IPS DF 6.9 (cell line): ENCODE measurements around the gene QKI.
A peak's percentile ranks its signal among the peaks of the same experiment; 100 is the strongest.

Experiments
- DNase-seq: peaks from one replicate; pipeline ENCODE4 v3.0.0-alpha.2; 2013; ENCODE audit warnings: low read depth, low spot score
- H3K27ac ChIP-seq: one replicate; pipeline ENCODE4 v1.5.1; 2013; ENCODE audit warnings: low read length, control low read depth
- H3K27me3 ChIP-seq: 2 replicates; pipeline ENCODE4 v1.6.1; 2013; ENCODE audit warnings: mild to moderate bottlenecking, low read length; ENCODE audit not compliant: control insufficient read depth, insufficient read depth
- H3K36me3 ChIP-seq: 2 replicates; pipeline ENCODE4 v1.6.1; 2013; ENCODE audit warnings: low read length; ENCODE audit not compliant: control insufficient read depth, insufficient read depth
- H3K4me1 ChIP-seq: 2 replicates; pipeline ENCODE4 v1.6.1; 2013; ENCODE audit warnings: low read length; ENCODE audit not compliant: control insufficient read depth, insufficient read depth
- H3K4me3 ChIP-seq: 2 replicates; pipeline ENCODE4 v1.5.1; 2013; ENCODE audit warnings: mild to moderate bottlenecking, low read length
- H3K9me3 ChIP-seq: 2 replicates; pipeline ENCODE4 v1.6.1; 2013; ENCODE audit warnings: low read length, inconsistent platforms; ENCODE audit not compliant: control insufficient read depth, insufficient read depth
- WGBS: extraction: QIAGEN DNeasy Blood & Tissue Kit; methylation state at CpG from one replicate; pipeline ENCODE4 v1.1.7; 2013; ENCODE audit warnings: mixed read lengths, missing lambda C conversion rate; ENCODE audit not compliant: insufficient read length, insufficient coverage; 5-methylcytosine and 5-hydroxymethylcytosine counted together

QKI gene

GRCh38 chr6:163401039-163401885, 13.3 kb upstream of the QKI start:
- H3K4me1 ChIP-seq = no peaks in the 10 kb centered on the region; the same call in 1 of the 2 replicates
- WGBS = no CpG with 5 or more reads among the region's 14 CpGs
- DNase-seq = no peak

GRCh38 chr6:163402616-163403015, 11.9 kb upstream of the QKI start:
- Histone ChIP-seq H3K9me3 (no peaks in the 10 kb centered on the region), H3K36me3 (no peaks in the 10 kb centered on the region), H3K27me3 (no peaks in the 10 kb centered on the region), H3K27ac (no peak overlapping the region), H3K4me3 (no peak overlapping the region), H3K4me1 (no peaks in the 10 kb centered on the region)
- DNase-seq = no peak
- no CpG with 5 or more reads among the region's 7 CpGs for WGBS

More at GRCh38 chr6:163401039-163401885, 13.3 kb upstream of the QKI start:
- H3K27me3 ChIP-seq = no peaks in the 10 kb centered on the region
- no peak overlapping the region; the same call in 1 of the 2 replicates for H3K4me3 ChIP-seq
- no peaks in the 10 kb centered on the region for H3K9me3 ChIP-seq
- no peak overlapping the region for H3K27ac ChIP-seq
- no peaks in the 10 kb centered on the region for H3K36me3 ChIP-seq

- Histone ChIP-seq H3K36me3 (no peaks in the 10 kb centered on the region), H3K4me1 (no peaks in the 10 kb centered on the region), H3K27ac (no peak overlapping the region), H3K4me3 (no peak overlapping the region), H3K9me3 (no peaks in the 10 kb centered on the region), H3K27me3 (no peaks in the 10 kb centered on the region)
- WGBS = no CpG with 5 or more reads among the region's 10 CpGs
- no peak for DNase-seq
Observed at GRCh38 chr6:163404825-163405265, 9.7 kb upstream of the QKI start.

GRCh38 chr6:163405412-163406309, 8.9 kb upstream of the QKI start:
- no peak overlapping the region for H3K4me3 ChIP-seq

GRCh38 chr6:163406366-163406765, 8.2 kb upstream of the QKI start:
- Histone ChIP-seq H3K36me3 (no peaks in the 10 kb centered on the region), H3K27me3 (no peaks in the 10 kb centered on the region), H3K4me3 (no peak overlapping the region), H3K4me1 (no peaks in the 10 kb centered on the region), H3K9me3 (no peaks in the 10 kb centered on the region), H3K27ac (no peak overlapping the region)
- DNase-seq = no peak
- no CpG with 5 or more reads among the region's 1 CpG for WGBS

More at GRCh38 chr6:163405412-163406309, 8.9 kb upstream of the QKI start:
- Histone ChIP-seq H3K27ac (no peak overlapping the region), H3K27me3 (no peaks in the 10 kb centered on the region), H3K9me3 (no peaks in the 10 kb centered on the region), H3K36me3 (no peaks in the 10 kb centered on the region), H3K4me1 (no peaks in the 10 kb centered on the region)
- no CpG with 5 or more reads among the region's 18 CpGs for WGBS
- DNase-seq = no peak

DNA sequence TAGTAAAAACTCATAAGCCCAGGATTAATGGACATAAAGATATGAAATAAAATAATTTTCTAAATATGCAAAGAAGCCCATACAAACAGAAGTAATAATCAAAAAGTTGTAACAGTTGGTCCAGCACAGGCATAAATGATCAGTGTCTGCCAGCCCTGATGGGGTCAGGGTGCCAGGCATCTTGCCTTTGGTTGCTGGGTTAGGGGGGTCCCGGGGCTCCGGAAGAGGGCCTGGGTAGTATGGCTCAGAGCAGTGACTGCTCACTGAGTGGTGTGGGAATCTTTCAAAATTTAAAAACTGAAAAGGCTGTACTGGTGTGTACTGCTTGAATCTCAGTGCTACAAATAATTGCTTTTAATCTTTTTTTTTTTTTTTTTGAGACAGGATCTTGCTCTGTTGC, 7.7 kb upstream of the QKI start:
- H3K36me3 ChIP-seq = no peaks in the 10 kb centered on the region
- no peak for DNase-seq
- H3K27me3 ChIP-seq = no peaks in the 10 kb centered on the region
- no CpG with 5 or more reads among the region's 2 CpGs for WGBS
- H3K9me3 ChIP-seq = no peaks in the 10 kb centered on the region
- H3K4me1 ChIP-seq = no peaks in the 10 kb centered on the region
- H3K4me3 ChIP-seq = no peak overlapping the region
- no peak overlapping the region for H3K27ac ChIP-seq

DNA sequence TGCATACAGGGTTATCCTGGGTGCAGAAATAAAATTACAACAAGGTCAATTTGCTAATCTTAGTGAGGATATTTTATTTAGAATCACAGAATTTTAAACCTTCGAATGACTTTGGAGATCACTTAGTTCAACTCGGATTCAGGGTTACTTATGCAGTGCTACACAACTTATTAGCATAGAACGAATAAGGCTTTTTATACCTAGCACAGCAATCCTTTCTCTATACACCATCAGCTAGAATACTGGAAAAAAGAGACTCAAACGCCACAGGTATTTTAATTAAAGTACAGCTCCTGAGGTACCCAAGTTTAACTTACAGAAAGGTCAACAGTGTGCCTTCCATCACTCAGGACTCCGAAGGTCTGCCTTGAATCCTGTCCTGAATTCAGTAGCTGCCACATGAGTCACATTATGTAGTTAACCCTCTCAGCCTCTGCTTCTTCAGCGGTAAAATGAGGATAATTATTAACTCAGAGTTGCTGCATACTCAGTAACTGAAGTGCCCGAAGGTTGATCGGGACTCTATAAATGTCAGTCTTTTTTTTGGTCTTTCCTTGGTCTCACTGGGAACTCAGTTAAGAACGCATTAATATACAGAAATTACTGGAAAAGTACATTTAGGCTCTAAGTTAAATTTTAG, 6.0 kb upstream of the QKI start:
- Histone ChIP-seq H3K36me3 (no peaks in the 10 kb centered on the region), H3K4me1 (no peaks in the 10 kb centered on the region), H3K27ac (no peak overlapping the region), H3K4me3 (no peak overlapping the region), H3K27me3 (no peaks in the 10 kb centered on the region), H3K9me3 (no peaks in the 10 kb centered on the region)
- WGBS = no CpG with 5 or more reads among the region's 9 CpGs
- DNase-seq = no peak

DNA sequence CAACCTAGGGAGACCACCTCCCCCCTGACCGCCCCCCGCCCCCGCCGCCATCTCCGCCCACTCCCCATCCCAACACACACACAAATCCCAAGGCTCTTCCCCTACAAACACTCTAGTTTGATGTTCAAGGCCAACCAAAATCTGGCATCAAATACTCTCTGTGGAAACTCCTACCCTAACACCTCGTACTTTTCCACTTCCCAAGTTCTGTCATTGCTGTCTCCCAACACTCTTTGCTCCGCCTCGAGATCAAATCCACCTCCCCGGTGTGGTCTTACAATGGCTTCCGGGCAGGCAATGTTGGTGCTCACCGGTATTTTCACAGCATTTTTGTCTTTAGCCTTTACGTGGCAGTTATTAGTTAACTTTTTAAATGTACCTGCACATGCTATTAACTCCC, 4.8 kb upstream of the QKI start:
- Histone ChIP-seq H3K36me3 (no peaks in the 10 kb centered on the region), H3K27me3 (no peaks in the 10 kb centered on the region), H3K4me3 (no peak overlapping the region), H3K4me1 (no peaks in the 10 kb centered on the region), H3K9me3 (no peaks in the 10 kb centered on the region), H3K27ac (no peak overlapping the region)
- no CpG with 5 or more reads among the region's 12 CpGs for WGBS
- no peak for DNase-seq

GRCh38 chr6:163412341-163412740, 2.2 kb upstream of the QKI start:
- H3K36me3 ChIP-seq = peaks cover 2% of the 10 kb centered on the region; the same call in 1 of the 2 replicates
- no peak overlapping the region for H3K4me3 ChIP-seq
- no peak overlapping the region for H3K27ac ChIP-seq
- H3K9me3 ChIP-seq = no peaks in the 10 kb centered on the region
- no peak for DNase-seq
- no peaks in the 10 kb centered on the region for H3K27me3 ChIP-seq
- no CpG with 5 or more reads among the region's 1 CpG for WGBS
- H3K4me1 ChIP-seq = no peaks in the 10 kb centered on the region

DNA sequence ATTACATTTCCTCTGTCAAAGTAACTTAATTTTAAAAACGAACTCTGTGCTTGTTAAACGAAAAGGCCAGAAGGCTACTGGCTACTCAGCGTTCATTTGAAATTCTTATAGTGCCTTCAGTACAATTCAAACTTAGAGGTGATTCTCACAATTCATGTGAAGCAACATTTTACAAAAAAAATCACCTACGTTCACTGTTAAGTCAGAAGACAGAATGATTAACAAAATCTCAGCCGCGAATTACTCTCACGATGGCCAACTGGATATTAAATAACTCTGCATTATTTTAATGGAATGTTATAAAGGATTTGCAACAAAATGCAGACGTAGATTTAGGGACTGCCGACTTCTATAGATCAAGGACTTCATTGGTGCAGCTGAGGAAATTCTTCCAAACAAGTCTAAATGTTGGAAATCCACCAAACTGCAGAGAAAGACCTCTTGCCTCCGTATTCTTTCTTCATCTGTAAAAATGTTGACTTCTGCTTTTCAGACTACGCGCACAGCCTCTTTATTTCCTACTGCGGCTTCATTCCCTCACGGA, 1.6 kb upstream of the QKI start:
- Histone ChIP-seq H3K27me3 (no peaks in the 10 kb centered on the region), H3K4me3 (peak overlapping the region; percentile 94; the same call in 1 of the 2 replicates), H3K36me3 (peaks cover 2% of the 10 kb centered on the region; the same call in 1 of the 2 replicates), H3K4me1 (no peaks in the 10 kb centered on the region), H3K9me3 (no peaks in the 10 kb centered on the region), H3K27ac (no peak overlapping the region)
- WGBS = no CpG with 5 or more reads among the region's 14 CpGs
- no peak for DNase-seq
